Panc1 (cell line): ENCODE measurements around the gene CACTIN. TPM values are rescaled to one million over a fixed set of nuclear protein-coding genes. Genes with fewer than 3 reads are reported as not detected.

Experiments used
- ATAC-seq: fragments of 200-7000 bp; cut with Tn5 transposase; 2 replicates; pipeline ENCODE4 v1.9.1; 2020; ENCODE audit warnings: mild to moderate bottlenecking, moderate library complexity
- BruUV-seq: library from RNA; stranded (reverse); fragments of 400-500 nt; replicated peaks from 2 replicates; lab custom pipeline; 2021; lab: Mats Ljungman, UMichigan
- CTCF ChIA-PET: fragments of 300-600 bp; sonication (Branson Sonifier 250); formaldehyde crosslinking; loops from one replicate; lab custom pipeline; 2022; ENCODE audit warnings: antibody characterized with exemption; lab: Charles Lee
- POLR2A ChIA-PET: fragments of 300-600 bp; sonication (Branson Sonifier 250); formaldehyde crosslinking; loops from one replicate; lab custom pipeline; 2022; ENCODE audit warnings: antibody characterized with exemption; lab: Charles Lee
- DNase-seq: peaks from one replicate; pipeline ENCODE4 v3.0.0-alpha.2; 2010; ENCODE audit warnings: low read depth, low spot score
- H3K27ac ChIP-seq: 2 replicates; pipeline ENCODE4 v1.5.1; 2011; ENCODE audit warnings: mild to moderate bottlenecking, low read length, inconsistent platforms
- H3K27me3 ChIP-seq: fragments of 200-500 bp; sonication (Bioruptor generic); 2 replicates; pipeline ENCODE4 v1.6.0; 2014; ENCODE audit warnings: low read length, inconsistent platforms; ENCODE audit not compliant: control insufficient read depth, insufficient read depth
- H3K36me3 ChIP-seq: fragments of 200-500 bp; sonication (Bioruptor generic); 2 replicates; pipeline ENCODE4 v1.5.1; 2014; ENCODE audit warnings: inconsistent platforms, mild to moderate bottlenecking, low read length, moderate library complexity; ENCODE audit not compliant: control insufficient read depth, insufficient read depth
- H3K4me1 ChIP-seq: 2 replicates; pipeline ENCODE4 v1.5.1; 2011; ENCODE audit warnings: inconsistent platforms, mild to moderate bottlenecking, low read length, moderate library complexity; ENCODE audit not compliant: control insufficient read depth, insufficient read depth
- H3K4me3 ChIP-seq, 2 experiments: 2 replicates each; pipeline ENCODE4 v1.5.1; 2011 to 2012; ENCODE audit warnings: low read depth in 2 of 2, low read length in 2 of 2, mild to moderate bottlenecking in 2 of 2, inconsistent platforms in 1 of 2, moderate library complexity in 1 of 2
- H3K9me3 ChIP-seq: fragments of 200-500 bp; sonication (Bioruptor generic); 2 replicates; pipeline ENCODE4 v1.5.1; 2014; ENCODE audit warnings: low read depth, mild to moderate bottlenecking, inconsistent platforms, low read length, moderate library complexity; ENCODE audit not compliant: control insufficient read depth, insufficient read depth
- CTCF ChIP-seq: fragments of 450-650 bp; IDR thresholded peaks from 2 replicates; pipeline ENCODE4 v1.5.1; 2017; ENCODE audit warnings: mild to moderate bottlenecking
- POLR2AphosphoS5 ChIP-seq: IDR thresholded peaks from 2 replicates; pipeline ENCODE4 v1.6.1; 2012; ENCODE audit warnings: mild to moderate bottlenecking, low read depth, low read length, moderate library complexity
- REST ChIP-seq, 2 experiments: IDR thresholded peaks; 2 replicates each; pipeline ENCODE4 v1.6.1; 2011 to 2012; ENCODE audit warnings: low read depth in 2 of 2, control low read depth in 1 of 2, low read length in 1 of 2, mild to moderate bottlenecking in 1 of 2, moderate library complexity in 1 of 2; ENCODE audit not compliant: insufficient read depth in 1 of 2
- SIN3A ChIP-seq: IDR thresholded peaks from 2 replicates; pipeline ENCODE4 v1.6.1; 2012; ENCODE audit warnings: low read depth, mild to moderate bottlenecking, low read length, moderate library complexity, borderline replicate concordance; ENCODE audit not compliant: insufficient read depth
- TCF7L2 ChIP-seq: IDR thresholded peaks from 2 replicates; pipeline ENCODE4 v1.6.1; 2011; ENCODE audit warnings: mild to moderate bottlenecking, low read depth, low read length, inconsistent platforms
- in situ Hi-C: cut with HindIII; loops from 2 replicates; pipeline ENCODE4 v1.10.0; 2016; ENCODE audit warnings: low sequenced_read_pairs, low pct_unique_long_range_greater_than_20kb
- intact Hi-C: fragments of 100-400 bp; cut with micrococcal nuclease; formaldehyde crosslinking; loops from one replicate; pipeline ENCODE4 v1.10.0; 2022; ENCODE audit not compliant: unreplicated experiment
- total RNA-seq: library from RNA; stranded (reverse); gene quantifications from one replicate; pipeline ENCODE4 v1.2.1, GENCODE V29; 2021; ENCODE audit not compliant: unreplicated experiment

Gene CACTIN
- total RNA-seq, 1 experiment from 2014 or later: 25.2 TPM

GRCh38 chr19:3658870-3659745 lies 32.5 kb upstream of the CACTIN start:
- ATAC-seq (peak; percentile 15; the same call in 1 of the 2 replicates), DNase-seq (no peak)
- in situ Hi-C loops: no loop called here
- no peak for TF ChIP-seq SIN3A
- no peak for TF ChIP-seq REST (IDR thresholded peaks at IDR 0.05; ENCODE audit: insufficient read depth in 1 of 2, low read depth in 2 of 2, low read length in 1 of 2)
- TF ChIP-seq CTCF: no peak
- no peak for TF ChIP-seq POLR2AphosphoS5
- TF ChIP-seq TCF7L2: no peak
- Histone ChIP-seq H3K27ac (no peak overlapping the region), H3K36me3 (no peaks in the 10 kb centered on the region), H3K4me1 (no peaks in the 10 kb centered on the region), H3K4me3 (no peak overlapping the region), H3K9me3 (no peaks in the 10 kb centered on the region), H3K27me3 (no peaks in the 10 kb centered on the region)
- ChIA-PET CTCF (no interaction called here), POLR2A (no interaction called here)
- intact Hi-C loops: no loop called here
- no TSS peak for BruUV-seq

GRCh38 chr19:3658004-3658869 lies 31.6 kb upstream of the CACTIN start:
- Histone ChIP-seq H3K27ac (no peak overlapping the region), H3K4me3 (no peak overlapping the region), H3K9me3 (no peaks in the 10 kb centered on the region), H3K27me3 (no peaks in the 10 kb centered on the region), H3K36me3 (no peaks in the 10 kb centered on the region), H3K4me1 (no peaks in the 10 kb centered on the region)
- ATAC-seq (no peak), DNase-seq (no peak)
- ChIA-PET POLR2A (no interaction called here), CTCF (no interaction called here)
- BruUV-seq: no TSS peak
- no peak for TF ChIP-seq REST (IDR thresholded peaks at IDR 0.05; ENCODE audit: insufficient read depth in 1 of 2, low read depth in 2 of 2, low read length in 1 of 2)
- in situ Hi-C loops (no loop called here), intact Hi-C loops (no loop called here)
